Testis (tissue), 2 donors: ENCODE measurements around the gene TMEM151B.

ENCODE experiments used
- POLR2A ChIP-seq: fragments of 450-650 bp; IDR thresholded peaks from one replicate; pipeline ENCODE4 v1.6.1; 2017; ENCODE audit warnings: antibody characterized with exemption, mild to moderate bottlenecking, moderate library complexity
- TF ChIP-seq, protein P1 (sequence below), 3 experiments: fragments of 450-650 bp in 2 of 3; fragments of 200-600 bp in 1 of 3; sonication (generic) in 1 of 3; IDR thresholded peaks; one replicate each; pipeline ENCODE4 v1.5.1; 2016 to 2019; ENCODE audit warnings: antibody characterized with exemption in 3 of 3, mild to moderate bottlenecking in 2 of 3, moderate library complexity in 1 of 3

DNA sequence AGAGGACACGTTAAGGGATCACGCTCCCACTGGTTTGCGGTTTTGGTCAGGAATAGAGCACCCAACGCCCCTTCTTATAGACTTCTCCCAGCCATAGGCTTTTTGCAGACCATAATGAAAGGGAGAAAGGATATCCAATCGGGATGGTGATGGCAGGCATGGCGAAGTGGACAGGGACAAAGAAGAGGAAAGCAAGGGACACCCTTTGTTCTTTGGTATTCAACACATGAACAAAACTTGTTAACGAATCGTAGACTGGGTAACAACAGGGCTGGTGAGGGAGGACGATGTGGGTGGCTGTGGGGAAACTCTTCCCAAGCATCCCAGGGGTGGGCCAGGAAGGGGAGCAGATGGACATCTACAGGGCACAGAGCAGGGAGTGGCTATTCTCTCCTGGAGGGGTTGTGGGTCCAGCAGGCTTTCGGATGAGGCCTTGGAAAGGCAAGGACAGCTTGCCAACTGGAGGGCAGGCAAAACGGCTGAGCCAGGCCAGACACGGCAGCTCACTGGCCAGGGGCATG, 24.8 kb upstream of the TMEM151B start:
- TF ChIP-seq, protein P1, sequence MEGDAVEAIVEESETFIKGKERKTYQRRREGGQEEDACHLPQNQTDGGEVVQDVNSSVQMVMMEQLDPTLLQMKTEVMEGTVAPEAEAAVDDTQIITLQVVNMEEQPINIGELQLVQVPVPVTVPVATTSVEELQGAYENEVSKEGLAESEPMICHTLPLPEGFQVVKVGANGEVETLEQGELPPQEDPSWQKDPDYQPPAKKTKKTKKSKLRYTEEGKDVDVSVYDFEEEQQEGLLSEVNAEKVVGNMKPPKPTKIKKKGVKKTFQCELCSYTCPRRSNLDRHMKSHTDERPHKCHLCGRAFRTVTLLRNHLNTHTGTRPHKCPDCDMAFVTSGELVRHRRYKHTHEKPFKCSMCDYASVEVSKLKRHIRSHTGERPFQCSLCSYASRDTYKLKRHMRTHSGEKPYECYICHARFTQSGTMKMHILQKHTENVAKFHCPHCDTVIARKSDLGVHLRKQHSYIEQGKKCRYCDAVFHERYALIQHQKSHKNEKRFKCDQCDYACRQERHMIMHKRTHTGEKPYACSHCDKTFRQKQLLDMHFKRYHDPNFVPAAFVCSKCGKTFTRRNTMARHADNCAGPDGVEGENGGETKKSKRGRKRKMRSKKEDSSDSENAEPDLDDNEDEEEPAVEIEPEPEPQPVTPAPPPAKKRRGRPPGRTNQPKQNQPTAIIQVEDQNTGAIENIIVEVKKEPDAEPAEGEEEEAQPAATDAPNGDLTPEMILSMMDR (IDR thresholded peaks at IDR 0.05): no peak
- TF ChIP-seq POLR2A: no peak
